Lower lobe of right lung (tissue), 2 donors: ENCODE data around the gene S1PR5. TPM values are rescaled to one million over a fixed set of nuclear protein-coding genes. Genes with fewer than 3 reads are reported as not detected.

Experiments
- ATAC-seq, 2 donors: fragments of 200-7000 bp; cut with Tn5 transposase; one replicate each; pipeline ENCODE4 v1.9.1; 2020 to 2022; ENCODE audit warnings: mild to moderate bottlenecking in 2 of 2, moderate library complexity in 2 of 2
- DNase-seq: peaks from one replicate; pipeline ENCODE4 v3.0.0-alpha.2; 2020
- H3K27ac ChIP-seq: fragments of 200-600 bp; one replicate; pipeline ENCODE4 v1.8.0; 2022
- H3K27me3 ChIP-seq: fragments of 200-600 bp; one replicate; pipeline ENCODE4 v1.8.0; 2022; ENCODE audit warnings: low read depth
- H3K36me3 ChIP-seq: fragments of 200-600 bp; one replicate; pipeline ENCODE4 v1.8.0; 2022; ENCODE audit warnings: mild to moderate bottlenecking
- H3K4me1 ChIP-seq: fragments of 200-600 bp; one replicate; pipeline ENCODE4 v1.8.0; 2022
- H3K4me3 ChIP-seq: fragments of 200-600 bp; one replicate; pipeline ENCODE4 v1.8.0; 2022; ENCODE audit warnings: mild to moderate bottlenecking
- H3K9me3 ChIP-seq: fragments of 200-600 bp; one replicate; pipeline ENCODE4 v1.8.0; 2022
- CTCF ChIP-seq: fragments of 200-600 bp; IDR thresholded peaks from one replicate; pipeline ENCODE4 v1.8.0; 2022; ENCODE audit warnings: antibody characterized with exemption, mild to moderate bottlenecking
- intact Hi-C: fragments of 100-400 bp; cut with DNase I; formaldehyde crosslinking; loops from one replicate; pipeline ENCODE4 v1.11.0; 2022
- total RNA-seq: library from RNA; stranded (reverse); fragmentation: NEBNext Ultra II Directional; extraction: Animal tissue kit (Norgen Biotek cat#: 25700); gene quantifications from one replicate; pipeline ENCODE4 v1.2.1, GENCODE V29; 2021
- donor health status: DM: no; HTN: yes; CAD: no; lungs with severe emphysema.

The S1PR5 gene
- total RNA-seq, 1 donor from 2014 or later, result 2.4 TPM

- no peaks in the 10 kb centered on the region for H3K27me3 ChIP-seq
- H3K4me3 ChIP-seq, result no peak overlapping the region
- H3K27ac ChIP-seq, result no peak overlapping the region
- DNase-seq, result no peak
- TF ChIP-seq CTCF, result no peak
- ATAC-seq, result no peak
- peaks cover 48% of the 10 kb centered on the region for H3K36me3 ChIP-seq
- peaks cover 21% of the 10 kb centered on the region for H3K4me1 ChIP-seq
- intact Hi-C loops, result no loop called here
- H3K9me3 ChIP-seq, result no peaks in the 10 kb centered on the region
Measured at GRCh38 chr19:10562609-10563008, 45.4 kb upstream of the S1PR5 start.

GRCh38 chr19:10560154-10560553, 42.9 kb upstream of the S1PR5 start:
- ATAC-seq, result no peak
- TF ChIP-seq CTCF, result no peak
- Histone ChIP-seq H3K9me3 (no peaks in the 10 kb centered on the region), H3K4me1 (peaks cover 6% of the 10 kb centered on the region), H3K4me3 (no peak overlapping the region), H3K36me3 (peaks cover 72% of the 10 kb centered on the region), H3K27me3 (no peaks in the 10 kb centered on the region), H3K27ac (no peak overlapping the region)
- DNase-seq, result no peak
- intact Hi-C loops, result no loop called here

- H3K9me3 ChIP-seq, result no peaks in the 10 kb centered on the region
- no peaks in the 10 kb centered on the region for H3K27me3 ChIP-seq
- intact Hi-C loops, result no loop called here
- ATAC-seq (no peak), DNase-seq (no peak)
- H3K4me3 ChIP-seq, result no peak overlapping the region
- H3K36me3 ChIP-seq, result peaks cover 95% of the 10 kb centered on the region
- peaks cover 6% of the 10 kb centered on the region for H3K4me1 ChIP-seq
- TF ChIP-seq CTCF, result no peak
- no peak overlapping the region for H3K27ac ChIP-seq
Measured at GRCh38 chr19:10557603-10558197, 40.5 kb upstream of the S1PR5 start.

GRCh38 chr19:10555610-10555973, 38.3 kb upstream of the S1PR5 start:
- H3K4me3 ChIP-seq, result no peak overlapping the region
- intact Hi-C loops, result no loop called here
- H3K9me3 ChIP-seq, result no peaks in the 10 kb centered on the region
- H3K4me1 ChIP-seq, result peaks cover 6% of the 10 kb centered on the region
- no peak for DNase-seq
- H3K27ac ChIP-seq, result no peak overlapping the region
- no peak for ATAC-seq
- H3K27me3 ChIP-seq, result no peaks in the 10 kb centered on the region
- H3K36me3 ChIP-seq, result peaks cover 99% of the 10 kb centered on the region
- no peak for TF ChIP-seq CTCF

- no peak overlapping the region for H3K4me3 ChIP-seq
- peaks cover 6% of the 10 kb centered on the region for H3K4me1 ChIP-seq
- ATAC-seq, result no peak
- no peaks in the 10 kb centered on the region for H3K9me3 ChIP-seq
- no peak for TF ChIP-seq CTCF
- H3K27me3 ChIP-seq, result no peaks in the 10 kb centered on the region
- no peak for DNase-seq
- H3K36me3 ChIP-seq, result peaks cover 99% of the 10 kb centered on the region
- intact Hi-C loops, result no loop called here
- H3K27ac ChIP-seq, result no peak overlapping the region
Measured at GRCh38 chr19:10554760-10555609, 37.7 kb upstream of the S1PR5 start.
